Keratinocyte (primary cell): ENCODE data around the gene ZNF689. TPM values are rescaled to one million over a fixed set of nuclear protein-coding genes. Genes with fewer than 3 reads are reported as not detected.
"Not testable (repeated sequence)": the region's sequence is repeated elsewhere in the genome, so short reads cannot be mapped to it uniquely, and the experiment has no call there.

Experiments used
- DNase-seq: peaks from one replicate; pipeline ENCODE4 v3.0.0-alpha.2; 2011; ENCODE audit warnings: low read depth, missing footprints, low spot score
- FAIRE-seq: peaks from 2 replicates; lab custom pipeline; 2011; peaks lifted over from hg19 to GRCh38; lab: Jason Lieb, UNC
- H2AFZ ChIP-seq: 2 replicates; pipeline ENCODE4 v1.6.0; 2012; ENCODE audit warnings: low read length, control low read depth, inconsistent platforms; ENCODE audit not compliant: control insufficient read depth
- H3K27ac ChIP-seq: 2 replicates; pipeline ENCODE4 v1.5.1; 2011; ENCODE audit warnings: low read length; ENCODE audit not compliant: control insufficient read depth, insufficient read depth
- H3K27me3 ChIP-seq: 3 replicates; pipeline ENCODE4 v1.6.0; 2011; ENCODE audit warnings: low read length; ENCODE audit not compliant: control insufficient read depth, insufficient read depth; ENCODE audit errors: extremely low read depth
- H3K36me3 ChIP-seq, 2 experiments: 2 replicates in 1 of 2; 3 replicates in 1 of 2; pipeline ENCODE4 v1.5.1; 2011; ENCODE audit warnings: low read length in 2 of 2, mild to moderate bottlenecking in 1 of 2; ENCODE audit not compliant: control insufficient read depth in 2 of 2, insufficient read depth in 2 of 2; ENCODE audit errors: extremely low read depth in 1 of 2
- H3K4me1 ChIP-seq: 3 replicates; pipeline ENCODE4 v1.5.1; 2011; ENCODE audit warnings: low read length; ENCODE audit not compliant: control insufficient read depth, insufficient read depth; ENCODE audit errors: extremely low read depth
- H3K4me2 ChIP-seq: 3 replicates; pipeline ENCODE4 v1.6.0; 2011; ENCODE audit warnings: low read depth, low read length; ENCODE audit not compliant: control insufficient read depth, insufficient read depth; ENCODE audit errors: extremely low read depth
- H3K4me3 ChIP-seq, 3 experiments: fragments of 200-600 bp in 1 of 3; sonication (generic) in 1 of 3; 2 replicates in 2 of 3; 3 replicates in 1 of 3; pipeline ENCODE4 v1.5.1; 2011 to 2016; ENCODE audit warnings: low read length in 3 of 3, mild to moderate bottlenecking in 3 of 3, control low read depth in 2 of 3, inconsistent platforms in 1 of 3, low read depth in 1 of 3, mixed read lengths in 1 of 3, mixed run types in 1 of 3, moderate library complexity in 1 of 3; ENCODE audit not compliant: control insufficient read depth in 2 of 3, insufficient read depth in 2 of 3; ENCODE audit errors: extremely low read depth in 1 of 3
- H3K79me2 ChIP-seq: 2 replicates; pipeline ENCODE4 v1.6.0; 2012; ENCODE audit warnings: low read length; ENCODE audit not compliant: control insufficient read depth, insufficient read depth
- H3K9ac ChIP-seq: 3 replicates; pipeline ENCODE4 v1.6.0; 2011; ENCODE audit warnings: low read length; ENCODE audit not compliant: control insufficient read depth, insufficient read depth; ENCODE audit errors: extremely low read depth
- H3K9me1 ChIP-seq: 3 replicates; pipeline ENCODE4 v1.6.0; 2011; ENCODE audit warnings: low read length; ENCODE audit not compliant: control insufficient read depth, insufficient read depth; ENCODE audit errors: extremely low read depth
- H3K9me3 ChIP-seq: 2 replicates; pipeline ENCODE4 v1.5.1; 2012; ENCODE audit warnings: low read depth, low read length; ENCODE audit not compliant: control insufficient read depth
- H4K20me1 ChIP-seq: 3 replicates; pipeline ENCODE4 v1.6.0; 2011; ENCODE audit warnings: low read length; ENCODE audit not compliant: control insufficient read depth, insufficient read depth; ENCODE audit errors: extremely low read depth
- EZH2 ChIP-seq: IDR thresholded peaks from one replicate; pipeline ENCODE4 v1.6.1; 2012; ENCODE audit warnings: inconsistent platforms, mild to moderate bottlenecking, low read length, moderate library complexity
- dilution Hi-C: fragments of 300-500 bp; cut with MboI; formaldehyde crosslinking; loops from one replicate; pipeline ENCODE4 v1.7.0; 2020; ENCODE audit warnings: low sequenced_read_pairs; ENCODE audit not compliant: extremely low pct_ligation_motif_present
- polyA plus RNA-seq, 5 experiments: library from polyadenylated mRNA; depleted of rRNA in 3 of 5; stranded (reverse) in 3 of 5; stranded (forward) in 1 of 5; unstranded in 1 of 5; fragments of >200 nt; gene quantifications; 1 replicate in 1 of 5; 2 replicates in 3 of 5; 3 replicates in 1 of 5; pipeline versions ENCODE4 v1.2.1 to v1.2.3, GENCODE V29; 2011 to 2012; ENCODE audit warnings: missing spikeins in 2 of 5, low read depth in 1 of 5, low replicate concordance in 1 of 5
- TF ChIP-seq, protein P1 (sequence below), 3 experiments: IDR thresholded peaks in 1 of 3; conservative IDR thresholded peaks in 1 of 3; optimal IDR thresholded peaks in 1 of 3; 2 replicates in 2 of 3; 3 replicates in 1 of 3; pipeline versions ENCODE3 to v1.5.1; 2011; ENCODE audit warnings: low read length in 3 of 3, mild to moderate bottlenecking in 3 of 3, moderate library complexity in 2 of 3, control low read depth in 1 of 3, inconsistent platforms in 1 of 3; ENCODE audit not compliant: insufficient read depth in 2 of 3; ENCODE audit errors: extremely low read depth in 1 of 3

ZNF689 gene
- polyA plus RNA-seq, 1 donor (not counting 4 experiments of a cell fraction or from before 2014, with no cell fraction given), result 3.3 TPM

DNA sequence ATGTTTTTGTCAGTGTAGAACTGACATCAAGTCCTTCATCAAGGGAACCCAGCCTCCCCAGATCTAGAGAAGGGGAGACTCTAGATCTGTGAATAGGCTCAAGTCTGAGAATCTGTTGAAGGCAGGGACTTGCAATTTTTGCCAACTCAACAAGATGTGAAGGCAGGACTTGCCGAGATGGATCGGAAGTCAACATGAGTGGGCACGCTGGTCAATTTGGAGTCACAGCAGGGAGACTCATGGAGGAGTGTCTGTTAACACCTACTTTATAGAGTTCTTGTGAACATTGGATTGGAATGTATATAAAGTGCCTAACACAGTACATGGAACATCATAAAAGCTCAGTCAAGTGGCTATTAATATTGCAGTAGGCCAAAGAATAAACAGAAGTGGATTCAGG lies 10.0 kb downstream of the ZNF689 start:
- Histone ChIP-seq H3K9me1 (no peaks in the 10 kb centered on the region), H3K4me2 (no peak overlapping the region), H3K9me3 (no peaks in the 10 kb centered on the region), H3K27ac (no peak overlapping the region), H4K20me1 (no peaks in the 10 kb centered on the region), H2AFZ (no peak overlapping the region), H3K4me3 (no peak overlapping the region), H3K79me2 (no peaks in the 10 kb centered on the region), H3K36me3 (peaks cover 9 to 10% of the 10 kb centered on the region in 2 experiments), H3K9ac (no peak overlapping the region), H3K4me1 (peaks cover 14% of the 10 kb centered on the region), H3K27me3 (no peaks in the 10 kb centered on the region)
- dilution Hi-C loops, result no loop called here
- no peak for FAIRE-seq
- no peak for TF ChIP-seq EZH2
- TF ChIP-seq, protein P1, sequence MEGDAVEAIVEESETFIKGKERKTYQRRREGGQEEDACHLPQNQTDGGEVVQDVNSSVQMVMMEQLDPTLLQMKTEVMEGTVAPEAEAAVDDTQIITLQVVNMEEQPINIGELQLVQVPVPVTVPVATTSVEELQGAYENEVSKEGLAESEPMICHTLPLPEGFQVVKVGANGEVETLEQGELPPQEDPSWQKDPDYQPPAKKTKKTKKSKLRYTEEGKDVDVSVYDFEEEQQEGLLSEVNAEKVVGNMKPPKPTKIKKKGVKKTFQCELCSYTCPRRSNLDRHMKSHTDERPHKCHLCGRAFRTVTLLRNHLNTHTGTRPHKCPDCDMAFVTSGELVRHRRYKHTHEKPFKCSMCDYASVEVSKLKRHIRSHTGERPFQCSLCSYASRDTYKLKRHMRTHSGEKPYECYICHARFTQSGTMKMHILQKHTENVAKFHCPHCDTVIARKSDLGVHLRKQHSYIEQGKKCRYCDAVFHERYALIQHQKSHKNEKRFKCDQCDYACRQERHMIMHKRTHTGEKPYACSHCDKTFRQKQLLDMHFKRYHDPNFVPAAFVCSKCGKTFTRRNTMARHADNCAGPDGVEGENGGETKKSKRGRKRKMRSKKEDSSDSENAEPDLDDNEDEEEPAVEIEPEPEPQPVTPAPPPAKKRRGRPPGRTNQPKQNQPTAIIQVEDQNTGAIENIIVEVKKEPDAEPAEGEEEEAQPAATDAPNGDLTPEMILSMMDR (optimal IDR thresholded peaks at IDR 0.05 in 1 of 3, IDR thresholded peaks at IDR 0.05 in 1 of 3, conservative IDR thresholded peaks at IDR 0.05 in 1 of 3; ENCODE audit: extremely low read depth in 1 of 3, insufficient read depth in 2 of 3, low read length in 3 of 3), result no peak
- no peak for DNase-seq

- peaks cover 0 to 3% of the 10 kb centered on the region in 2 experiments for H3K36me3 ChIP-seq
- H3K4me2 ChIP-seq, result no peak overlapping the region
- DNase-seq (no peak), FAIRE-seq (no peak)
- H3K9ac ChIP-seq, result no peak overlapping the region
- dilution Hi-C loops, result no loop called here
- no peak overlapping the region for H3K27ac ChIP-seq
- H3K9me3 ChIP-seq, result no peaks in the 10 kb centered on the region
- no peaks in the 10 kb centered on the region for H4K20me1 ChIP-seq
- H3K4me1 ChIP-seq, result no peaks in the 10 kb centered on the region
- H3K27me3 ChIP-seq, result no peaks in the 10 kb centered on the region
- TF ChIP-seq, protein P1 (optimal IDR thresholded peaks at IDR 0.05 in 1 of 3, IDR thresholded peaks at IDR 0.05 in 1 of 3, conservative IDR thresholded peaks at IDR 0.05 in 1 of 3; ENCODE audit: extremely low read depth in 1 of 3, insufficient read depth in 2 of 3, low read length in 3 of 3), result no peak
- TF ChIP-seq EZH2, result no peak
- no peaks in the 10 kb centered on the region for H3K79me2 ChIP-seq
- no peak overlapping the region for H2AFZ ChIP-seq
- no peak overlapping the region for H3K4me3 ChIP-seq
- H3K9me1 ChIP-seq, result no peaks in the 10 kb centered on the region
These were observed 17.3 kb downstream of the ZNF689 start for GRCh38 chr16:30592871-30593270.

- dilution Hi-C loops, H3K4me2 ChIP-seq: not testable (repeated sequence)
These were observed 19.3 kb downstream of the ZNF689 start for GRCh38 chr16:30590869-30591268.

GRCh38 chr16:30589582-30589981 lies 20.6 kb downstream of the ZNF689 start:
- H3K4me3 ChIP-seq, H3K36me3 ChIP-seq, H3K4me2 ChIP-seq, H3K9me3 ChIP-seq, DNase-seq, H3K4me1 ChIP-seq, dilution Hi-C loops, H3K9me1 ChIP-seq, H3K27ac ChIP-seq, H4K20me1 ChIP-seq, H2AFZ ChIP-seq, H3K9ac ChIP-seq, FAIRE-seq, H3K27me3 ChIP-seq: not testable (repeated sequence)
- H3K79me2 ChIP-seq, result peaks cover 15% of the 10 kb centered on the region

More at GRCh38 chr16:30590869-30591268, 19.3 kb downstream of the ZNF689 start:
- H3K27me3 ChIP-seq, H2AFZ ChIP-seq, H3K27ac ChIP-seq, H3K36me3 ChIP-seq, H3K4me3 ChIP-seq, H3K79me2 ChIP-seq, H3K9me1 ChIP-seq, H3K4me1 ChIP-seq, H3K9ac ChIP-seq, H3K9me3 ChIP-seq, H4K20me1 ChIP-seq, DNase-seq, FAIRE-seq: not testable (repeated sequence)
